GM12878 (cell line): ENCODE data around the gene SMPD3. TPM values are rescaled to one million over a fixed set of nuclear protein-coding genes. Genes with fewer than 3 reads are reported as not detected.

ENCODE experiments used
- ATAC-seq: fragments of 200-7000 bp; cut with Tn5 transposase; 3 replicates; pipeline ENCODE4 v1.9.1; 2020; ENCODE audit warnings: mild to moderate bottlenecking, moderate library complexity
- BruUV-seq: library from RNA; stranded (reverse); fragments of 400-500 nt; replicated peaks from 2 replicates; lab custom pipeline; 2021; lab: Mats Ljungman, UMichigan
- CTCF ChIA-PET: fragments of 300-600 bp; sonication (Branson Sonifier 250); formaldehyde crosslinking; extraction: SDS; loops from one replicate; lab custom pipeline; 2021; ENCODE audit warnings: inconsistent platforms; lab: Yijun Ruan, JAX
- POLR2A ChIA-PET: fragments of 350-600 bp; formaldehyde crosslinking; extraction: SDS; loops from one replicate; lab custom pipeline; 2021; ENCODE audit warnings: inconsistent platforms; lab: Charles Lee
- RAD21 ChIA-PET: fragments of 300-600 bp; sonication (Branson Sonifier 250); formaldehyde crosslinking; loops from one replicate; lab custom pipeline; 2023; ENCODE audit warnings: antibody characterized with exemption; ENCODE audit not compliant: unreplicated experiment; lab: Charles Lee
- SMC1A ChIA-PET: fragments of 300-600 bp; sonication (Branson Sonifier 250); formaldehyde crosslinking; loops from one replicate; lab custom pipeline; 2023; ENCODE audit not compliant: unreplicated experiment, uncharacterized antibody; lab: Charles Lee
- DNase-seq: peaks from one replicate; pipeline ENCODE4 v3.0.0-alpha.2; 2011; ENCODE audit warnings: low read depth, low spot score
- FAIRE-seq: peaks from 3 replicates; lab custom pipeline; 2011; peaks lifted over from hg19 to GRCh38; lab: Jason Lieb, UNC
- H2AFZ ChIP-seq: 2 replicates; pipeline ENCODE4 v1.6.0; 2011; ENCODE audit warnings: low read depth, low read length, control low read depth; ENCODE audit not compliant: control insufficient read depth
- H3K27ac ChIP-seq: 2 replicates; pipeline ENCODE4 v1.5.1; 2011; ENCODE audit warnings: control low read depth; ENCODE audit not compliant: control insufficient read depth, insufficient read depth
- H3K27me3 ChIP-seq, 2 experiments: replicated peaks in 1 of 2; 2 replicates each; pipeline versions ENCODE4 v1.6.0 to v1.6.1; 2011; ENCODE audit warnings: low read length in 1 of 2; ENCODE audit not compliant: control insufficient read depth in 2 of 2, insufficient read depth in 2 of 2
- H3K36me3 ChIP-seq, 2 experiments: 2 replicates each; pipeline ENCODE4 v1.5.1; 2011; ENCODE audit warnings: low read length in 1 of 2; ENCODE audit not compliant: control insufficient read depth in 2 of 2, insufficient read depth in 2 of 2
- H3K4me1 ChIP-seq: 2 replicates; pipeline ENCODE4 v1.6.1; 2011; ENCODE audit warnings: mild to moderate bottlenecking, low read length, moderate library complexity, mixed read lengths; ENCODE audit not compliant: control insufficient read depth, insufficient read depth
- H3K4me2 ChIP-seq: 2 replicates; pipeline ENCODE4 v1.6.0; 2011; ENCODE audit warnings: control low read depth; ENCODE audit not compliant: control insufficient read depth, insufficient read depth
- H3K4me3 ChIP-seq: fragments of 200-600 bp; sonication (generic); 2 replicates; pipeline ENCODE4 v1.5.1; 2016
- H3K79me2 ChIP-seq: 2 replicates; pipeline ENCODE4 v1.6.0; 2011; ENCODE audit warnings: low read length; ENCODE audit not compliant: control insufficient read depth, insufficient read depth
- H3K9ac ChIP-seq: 2 replicates; pipeline ENCODE4 v1.8.0; 2011; ENCODE audit warnings: low read length, control low read depth, mixed read lengths; ENCODE audit not compliant: control insufficient read depth, insufficient read depth
- H3K9me3 ChIP-seq: replicated peaks from 3 replicates; pipeline ENCODE4 v1.5.1; 2011; ENCODE audit warnings: mild to moderate bottlenecking, low read length; ENCODE audit not compliant: control insufficient read depth, insufficient read depth
- H4K20me1 ChIP-seq: 2 replicates; pipeline ENCODE4 v1.6.0; 2011; ENCODE audit not compliant: control insufficient read depth, insufficient read depth
- BACH1 ChIP-seq: fragments of 450-650 bp; IDR thresholded peaks from 2 replicates; pipeline ENCODE4 v1.6.1; 2017; ENCODE audit warnings: mild to moderate bottlenecking, borderline replicate concordance
- BRCA1 ChIP-seq: IDR thresholded peaks from 2 replicates; pipeline ENCODE4 v1.6.1; 2011; ENCODE audit warnings: low read depth, low read length, improper control_type of control experiment
- CEBPB ChIP-seq, 2 experiments: fragments of 150-350 bp in 1 of 2; IDR thresholded peaks; 2 replicates each; pipeline ENCODE4 v1.6.1; 2012 to 2014; ENCODE audit warnings: low read depth in 2 of 2, low read length in 2 of 2, borderline replicate concordance in 1 of 2, inconsistent platforms in 1 of 2
- FOXM1 ChIP-seq: IDR thresholded peaks from 2 replicates; pipeline ENCODE4 v1.6.1; 2012; ENCODE audit warnings: low read depth, mild to moderate bottlenecking, inconsistent platforms, low read length, moderate library complexity
- HDAC6 ChIP-seq: fragments of 200-600 bp; sonication (generic); IDR thresholded peaks from one replicate; pipeline ENCODE4 v1.8.0; 2017; ENCODE audit warnings: antibody characterized with exemption; ENCODE audit not compliant: unreplicated experiment
- SRF ChIP-seq, 2 experiments: IDR thresholded peaks; 2 replicates each; pipeline ENCODE4 v1.6.1; 2011; ENCODE audit warnings: low read depth in 2 of 2, low read length in 2 of 2, mild to moderate bottlenecking in 1 of 2, moderate library complexity in 1 of 2
- WGBS: methylation state at CpG from one replicate; pipeline ENCODE4 v1.1.6; 2016; ENCODE audit warnings: low lambda C conversion rate; ENCODE audit not compliant: insufficient replicate concordance, insufficient coverage; ENCODE audit errors: missing lambda C conversion rate; 5-methylcytosine and 5-hydroxymethylcytosine counted together
- in situ Hi-C: fragments of 300-500 bp; cut with MboI; formaldehyde crosslinking; loops from 9 replicates; pipeline ENCODE4 v1.14.3; 2018; ENCODE audit warnings: mixed read lengths
- intact Hi-C: fragments of 100-400 bp; cut with micrococcal nuclease; formaldehyde crosslinking; loops from one replicate; pipeline ENCODE4 v1.14.2; 2022; ENCODE audit not compliant: unreplicated experiment
- polyA plus RNA-seq, 11 experiments: library from polyadenylated mRNA; depleted of rRNA in 4 of 11; unstranded in 6 of 11; stranded (reverse) in 5 of 11; fragments of >200 nt; fragmentation: Nextera tagmentation in 4 of 11; fragmentation: Illumina TruSeq in 1 of 11; extraction: Ambion mirVana in 4 of 11; extraction: Trizol in 1 of 11; gene quantifications; 1 replicate in 1 of 11; 2 replicates in 10 of 11; pipeline versions ENCODE4 v1.2.1 to v1.2.3, GENCODE V29; 2011 to 2016; ENCODE audit warnings: inconsistent platforms in 2 of 11, missing spikeins in 2 of 11, low read depth in 1 of 11
- total RNA-seq, 4 experiments: library from RNA; depleted of rRNA in 3 of 4; stranded (reverse); fragments of >200 nt in 3 of 4; fragmentation: Illumina TruSeq in 1 of 4; extraction: Trizol in 1 of 4; gene quantifications; 2 replicates each; pipeline versions ENCODE4 v1.2.1 to v1.2.3, GENCODE V29; 2013 to 2021
- TF ChIP-seq, protein P1 (sequence below): fragments of 450-650 bp; IDR thresholded peaks from 2 replicates; pipeline ENCODE4 v1.6.1; 2018; ENCODE audit warnings: borderline replicate concordance, mild to moderate bottlenecking; ENCODE audit not compliant: partially characterized antibody

The SMPD3 gene
- total and polyA plus RNA-seq, 10 of the 15 experiments (the other 5 are each of a cell fraction or from before 2014, with no cell fraction given): 0.04 to 2.0 (median 1.2) TPM

DNA sequence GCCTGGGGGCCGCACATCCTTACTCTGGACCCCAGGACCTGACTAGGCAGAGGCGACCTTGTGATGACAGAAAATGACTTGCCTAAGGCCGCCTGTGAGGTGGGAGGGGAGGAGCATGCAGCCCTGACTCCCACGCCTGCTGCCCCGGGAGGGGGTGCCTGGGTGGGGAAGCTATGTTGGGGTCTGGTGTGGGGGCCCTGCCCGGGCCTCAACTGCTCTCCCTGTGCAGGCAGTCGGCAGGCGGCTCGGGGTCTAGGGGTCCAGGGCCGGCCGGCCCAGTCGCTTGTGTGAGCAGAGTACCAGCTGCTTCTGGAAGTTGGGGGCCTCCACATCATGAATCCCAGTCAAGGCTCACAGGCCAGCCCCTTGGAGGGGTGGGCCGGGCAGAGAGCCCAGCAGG lies 89.4 kb downstream of the SMPD3 start:
- in situ Hi-C loops (no loop called here), intact Hi-C loops (no loop called here)
- SMC1A ChIA-PET: no interaction called here
- CTCF ChIA-PET: no interaction called here
- no TSS peak for BruUV-seq
- Histone ChIP-seq H4K20me1 (no peaks in the 10 kb centered on the region), H3K27me3 (no peaks in the 10 kb centered on the region), H3K27ac (no peak overlapping the region), H3K4me2 (no peak overlapping the region), H3K9me3 (no peaks in the 10 kb centered on the region), H3K79me2 (no peaks in the 10 kb centered on the region), H3K36me3 (peaks cover 16 to 33% of the 10 kb centered on the region in 2 experiments), H2AFZ (no peak overlapping the region), H3K4me3 (no peak overlapping the region), H3K4me1 (peaks cover 23% of the 10 kb centered on the region), H3K9ac (no peak overlapping the region)
- TF ChIP-seq CEBPB (IDR thresholded peaks at IDR 0.05; ENCODE audit: borderline replicate concordance in 1 of 2, low read depth in 2 of 2, low read length in 2 of 2) (no peak), BRCA1 (no peak), SRF (IDR thresholded peaks at IDR 0.05; ENCODE audit: low read depth in 2 of 2, low read length in 2 of 2) (no peak), HDAC6 (no peak), FOXM1 (no peak)
- RAD21 ChIA-PET: no interaction called here
- ATAC-seq (no peak), FAIRE-seq (no peak), DNase-seq (no peak)
- POLR2A ChIA-PET: no interaction called here
- whole genome bisulfite sequencing: 97% methylated on average over 12 of the region's 13 CpGs

DNA sequence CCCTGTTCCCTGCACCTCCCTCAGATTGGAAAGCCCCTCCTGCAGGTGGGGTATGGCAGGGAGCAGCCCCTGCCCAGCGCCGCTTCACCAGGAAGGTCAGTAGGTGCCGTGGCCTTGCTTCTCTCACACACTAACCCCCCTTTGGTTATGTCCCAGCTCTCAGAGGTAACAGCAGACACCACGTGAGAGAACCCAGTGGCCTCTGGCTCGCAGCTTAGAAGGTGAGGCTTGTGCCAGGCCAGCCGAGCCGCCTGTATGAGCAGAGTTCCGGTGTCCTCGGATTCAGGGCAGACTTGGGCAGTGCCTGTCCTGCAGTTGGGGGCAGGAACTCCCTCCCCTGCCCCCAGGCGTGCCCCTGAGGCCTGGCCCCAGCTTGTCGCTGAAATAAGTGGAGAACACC lies 90.4 kb downstream of the SMPD3 start:
- no peak for FAIRE-seq
- WGBS: 99% methylated on average over 10 of the region's 11 CpGs

More for the DNA sequence above, 90.4 kb downstream of the SMPD3 start:
- ChIA-PET CTCF (interaction anchor here (4.6 kb wide), 1 partner anchor 97 kb away, joined by 16 read pairs; no protein-coding TSS in a partner anchor), RAD21 (no interaction called here), POLR2A (no interaction called here), SMC1A (interaction anchor here (0.6 kb wide), 1 partner anchor 82 kb away, joined by 3 read pairs; no protein-coding TSS in a partner anchor)
- no peak for ATAC-seq
- peaks cover 23% of the 10 kb centered on the region for H3K4me1 ChIP-seq
- no peaks in the 10 kb centered on the region for H4K20me1 ChIP-seq
- no peaks in the 10 kb centered on the region for H3K79me2 ChIP-seq
- no peak for TF ChIP-seq BACH1
- TF ChIP-seq, protein P1, sequence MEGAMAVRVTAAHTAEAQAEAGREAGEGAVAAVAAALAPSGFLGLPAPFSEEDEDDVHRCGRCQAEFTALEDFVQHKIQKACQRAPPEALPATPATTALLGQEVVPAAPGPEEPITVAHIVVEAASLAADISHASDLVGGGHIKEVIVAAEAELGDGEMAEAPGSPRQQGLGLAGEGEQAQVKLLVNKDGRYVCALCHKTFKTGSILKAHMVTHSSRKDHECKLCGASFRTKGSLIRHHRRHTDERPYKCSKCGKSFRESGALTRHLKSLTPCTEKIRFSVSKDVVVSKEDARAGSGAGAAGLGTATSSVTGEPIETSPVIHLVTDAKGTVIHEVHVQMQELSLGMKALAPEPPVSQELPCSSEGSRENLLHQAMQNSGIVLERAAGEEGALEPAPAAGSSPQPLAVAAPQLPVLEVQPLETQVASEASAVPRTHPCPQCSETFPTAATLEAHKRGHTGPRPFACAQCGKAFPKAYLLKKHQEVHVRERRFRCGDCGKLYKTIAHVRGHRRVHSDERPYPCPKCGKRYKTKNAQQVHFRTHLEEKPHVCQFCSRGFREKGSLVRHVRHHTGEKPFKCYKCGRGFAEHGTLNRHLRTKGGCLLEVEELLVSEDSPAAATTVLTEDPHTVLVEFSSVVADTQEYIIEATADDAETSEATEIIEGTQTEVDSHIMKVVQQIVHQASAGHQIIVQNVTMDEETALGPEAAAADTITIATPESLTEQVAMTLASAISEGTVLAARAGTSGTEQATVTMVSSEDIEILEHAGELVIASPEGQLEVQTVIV: no peak
- H3K9ac ChIP-seq: no peak overlapping the region
- in situ Hi-C loops (no loop called here), intact Hi-C loops (no loop called here)
- H3K27me3 ChIP-seq: no peaks in the 10 kb centered on the region
- H3K27ac ChIP-seq: no peak overlapping the region
- no peak overlapping the region for H3K4me3 ChIP-seq
- no peak overlapping the region for H2AFZ ChIP-seq
- H3K36me3 ChIP-seq: peaks cover 23 to 38% of the 10 kb centered on the region in 2 experiments
- DNase-seq: no peak
- no peaks in the 10 kb centered on the region for H3K9me3 ChIP-seq
- no TSS peak for BruUV-seq
- no peak overlapping the region for H3K4me2 ChIP-seq
